CMK (cell line): ENCODE measurements around the gene CPNE9.

Source experiments
- DNase-seq: peaks from one replicate; pipeline ENCODE4 v3.0.0-alpha.2; 2010; ENCODE audit warnings: low read depth

CPNE9 gene

GRCh38 chr3:9716801-9717555 lies 13.3 kb downstream of the CPNE9 start:
- no peak for DNase-seq

- DNase-seq: no peak
Measured at GRCh38 chr3:9717563-9717962, 13.9 kb downstream of the CPNE9 start.

DNA sequence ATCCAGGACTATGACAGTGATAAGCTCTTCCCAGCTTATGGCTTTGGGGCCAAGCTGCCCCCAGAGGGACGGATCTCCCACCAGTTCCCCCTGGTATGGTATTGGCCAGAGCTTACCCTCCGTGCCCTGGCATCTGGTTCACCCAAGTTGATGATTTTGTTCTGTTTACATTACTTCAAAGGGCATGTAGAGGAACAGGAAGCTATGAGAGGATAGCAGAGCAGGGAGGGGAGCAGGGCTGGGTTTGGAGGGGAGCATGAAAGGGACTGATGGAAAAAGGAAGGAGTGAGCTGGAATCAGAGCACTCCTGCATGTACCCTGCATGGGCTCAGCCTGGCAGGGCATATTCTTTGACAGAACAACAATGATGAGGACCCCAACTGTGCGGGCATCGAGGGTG lies 14.5 kb downstream of the CPNE9 start:
- DNase-seq: no peak

DNA sequence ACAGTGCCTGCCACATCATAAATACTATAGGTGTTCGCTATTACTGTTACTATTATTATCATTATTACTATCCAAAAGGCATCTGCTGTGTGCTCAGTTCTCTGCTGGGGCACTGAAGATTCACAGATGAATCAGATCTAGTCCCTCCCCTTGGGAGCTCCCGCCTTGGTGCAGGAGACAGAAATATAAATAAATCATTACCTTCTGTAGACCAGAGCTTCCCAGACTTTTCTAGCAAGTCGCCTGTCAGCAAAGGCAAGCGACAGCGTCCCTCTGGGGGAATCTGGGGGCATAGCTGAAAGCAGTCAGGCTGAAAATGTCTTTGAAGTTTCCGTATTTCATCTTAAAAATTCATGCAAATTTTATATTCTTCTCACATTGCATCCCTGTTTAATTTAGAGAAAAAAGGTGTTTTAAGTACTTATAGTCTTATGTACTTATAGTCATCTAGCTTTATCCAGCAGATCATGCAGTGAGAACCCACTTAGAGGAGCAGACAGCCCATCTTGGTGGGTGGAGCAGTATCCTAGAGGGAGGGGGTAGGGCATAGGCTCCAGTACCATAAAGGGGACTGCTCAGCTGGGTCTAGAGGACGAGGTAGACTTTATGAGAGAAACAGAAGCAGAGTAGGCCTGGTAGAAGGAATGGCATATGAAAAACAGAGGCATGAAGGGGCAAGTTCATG lies 17.5 kb downstream of the CPNE9 start:
- no peak for DNase-seq

- no peak for DNase-seq
Measured at GRCh38 chr3:9721700-9722060, 18.0 kb downstream of the CPNE9 start.

GRCh38 chr3:9725775-9726515 lies 22.3 kb downstream of the CPNE9 start:
- DNase-seq: no peak

DNA sequence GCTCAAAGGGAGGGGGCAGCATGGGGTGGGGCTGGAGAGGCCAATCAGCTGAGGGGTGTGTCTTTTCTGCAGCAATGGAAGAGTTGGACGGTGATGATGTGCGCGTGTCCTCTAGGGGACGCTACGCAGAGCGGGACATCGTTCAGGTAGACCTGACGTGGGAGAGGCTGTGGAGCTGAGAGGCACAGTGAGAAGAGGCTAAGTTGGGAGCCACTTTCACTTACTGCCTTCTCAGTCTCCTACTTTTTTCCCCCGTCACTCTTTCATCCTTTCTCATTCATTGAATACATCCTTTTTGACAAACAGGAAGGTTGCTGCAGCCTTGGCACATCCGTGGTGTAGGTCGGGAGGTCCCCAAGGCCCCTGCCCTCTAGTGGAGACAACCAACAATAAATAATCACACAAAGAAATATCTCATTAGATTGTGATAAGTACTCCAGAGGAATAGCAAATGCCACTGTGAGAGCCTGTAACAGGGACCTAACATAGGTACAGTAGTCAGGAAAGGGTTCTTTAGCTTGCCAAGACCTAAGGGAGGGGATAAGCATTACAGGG lies 23.5 kb downstream of the CPNE9 start:
- no peak for DNase-seq

DNA sequence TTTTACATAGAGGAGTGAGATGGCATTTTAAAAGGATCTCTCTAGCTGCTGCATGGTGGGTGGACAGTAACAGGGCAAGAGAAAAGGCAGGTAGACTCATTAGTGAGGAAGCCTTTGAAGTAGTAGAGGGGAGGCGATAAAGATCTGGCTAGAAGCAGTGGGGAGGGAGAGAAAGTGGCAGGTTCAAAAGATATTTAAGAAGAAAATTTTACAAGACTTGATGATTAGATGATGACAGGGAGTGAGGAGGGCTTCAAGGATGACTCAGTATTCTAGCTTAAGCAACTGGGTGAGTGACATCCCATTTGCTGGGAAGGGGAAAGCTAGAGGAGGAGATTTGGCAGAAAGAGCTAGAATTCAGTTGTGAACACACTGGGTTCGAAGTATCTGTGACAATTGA lies 24.1 kb downstream of the CPNE9 start:
- DNase-seq: no peak

- DNase-seq: no peak
Measured at GRCh38 chr3:9729419-9729818, 25.8 kb downstream of the CPNE9 start.

GRCh38 chr3:9730657-9731205 lies 27.1 kb downstream of the CPNE9 start:
- DNase-seq: no peak

DNA sequence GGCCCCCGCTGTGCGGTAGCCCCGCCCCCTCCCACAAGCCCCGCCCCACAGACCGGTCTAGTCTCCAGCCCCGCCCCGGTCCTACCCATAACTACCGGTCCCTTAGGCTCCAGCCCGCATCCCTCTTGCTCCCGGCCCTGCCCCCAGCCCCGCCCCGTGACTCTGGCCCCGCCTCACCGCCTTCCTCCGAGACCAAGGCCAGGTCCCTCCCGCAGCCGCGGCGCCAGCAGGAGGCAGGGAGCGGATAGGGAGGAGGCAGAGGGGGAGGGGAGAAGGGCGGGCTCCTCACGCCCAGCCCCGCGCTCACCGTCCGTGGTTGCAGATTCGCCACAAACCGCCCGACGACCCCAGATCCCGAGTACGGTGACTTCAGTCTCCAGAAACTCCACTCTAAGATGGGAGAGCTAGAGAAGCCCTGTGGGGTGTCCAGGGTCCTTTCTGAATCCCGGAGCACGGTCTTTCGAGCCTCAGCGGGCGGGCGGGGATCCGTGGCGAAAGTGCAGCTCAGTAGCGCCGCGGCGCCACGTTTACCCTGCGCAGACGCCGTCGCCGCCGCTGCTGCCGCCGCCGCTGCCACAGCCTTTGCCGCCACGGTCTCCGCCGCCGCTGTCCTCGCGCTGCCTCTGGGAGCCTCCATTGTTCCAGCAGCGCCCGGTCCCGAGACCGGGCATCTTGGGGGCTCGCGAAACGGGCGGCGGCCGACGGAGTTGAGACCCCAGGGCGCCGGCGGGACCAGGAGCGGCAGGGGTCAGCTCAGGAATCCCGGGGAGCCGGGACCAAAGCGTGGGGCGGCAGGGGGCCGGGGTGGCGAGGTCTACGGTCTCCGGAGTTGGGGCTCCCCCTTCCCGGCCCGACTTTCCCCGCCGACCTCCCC lies 27.8 kb downstream of the CPNE9 start, which contains the start of gene BRPF1:
Gene BRPF1 (plus strand): TSS at position 530 of the 874 bp plus-strand sequence. CDS start 2,406 bp downstream, outside the sequence.
- peak; percentile 97 for DNase-seq

GRCh38 chr3:9732080-9732739 lies 28.6 kb downstream of the CPNE9 start:
- no peak for DNase-seq

DNA sequence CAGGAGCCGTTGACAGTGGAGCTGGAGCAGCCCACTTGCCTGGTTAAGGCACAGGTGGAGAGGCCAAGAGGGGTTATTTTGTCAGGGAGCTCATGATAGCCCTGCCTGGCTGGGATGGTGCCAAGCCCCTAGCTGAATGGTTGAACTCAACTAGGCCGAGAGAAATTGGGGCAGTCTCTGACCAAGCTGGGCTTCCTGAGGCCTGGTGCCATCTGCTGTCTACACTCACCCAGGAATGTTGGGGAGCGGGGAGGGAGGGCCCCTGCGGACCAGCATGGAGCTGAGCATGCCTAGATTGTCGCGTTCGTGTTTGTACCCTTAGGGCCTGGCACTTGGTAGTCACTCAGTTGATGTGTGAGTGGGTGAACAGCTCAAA lies 29.1 kb downstream of the CPNE9 start:
- DNase-seq: no peak

GRCh38 chr3:9736831-9737230 lies 33.2 kb downstream of the CPNE9 start:
- no peak for DNase-seq

GRCh38 chr3:9739181-9739580 lies 35.5 kb downstream of the CPNE9 start:
- no peak for DNase-seq

GRCh38 chr3:9742560-9742959 lies 38.9 kb downstream of the CPNE9 start:
- DNase-seq: no peak

DNA sequence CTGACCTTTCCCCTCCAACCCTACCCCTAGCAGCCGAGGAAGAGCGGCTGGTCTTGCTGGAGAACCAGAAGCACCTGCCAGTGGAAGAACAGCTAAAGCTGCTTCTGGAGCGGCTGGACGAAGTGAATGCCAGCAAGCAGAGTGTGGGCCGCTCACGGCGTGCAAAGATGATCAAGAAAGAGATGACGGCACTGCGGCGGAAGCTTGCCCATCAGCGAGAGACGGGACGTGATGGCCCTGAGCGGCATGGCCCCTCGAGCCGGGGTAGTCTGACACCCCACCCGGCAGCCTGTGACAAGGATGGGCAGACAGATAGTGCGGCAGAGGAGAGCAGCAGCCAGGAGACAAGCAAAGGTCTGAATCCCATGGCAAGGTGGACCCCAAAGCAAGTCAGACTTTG lies 39.9 kb downstream of the CPNE9 start:
- DNase-seq: no peak

DNA sequence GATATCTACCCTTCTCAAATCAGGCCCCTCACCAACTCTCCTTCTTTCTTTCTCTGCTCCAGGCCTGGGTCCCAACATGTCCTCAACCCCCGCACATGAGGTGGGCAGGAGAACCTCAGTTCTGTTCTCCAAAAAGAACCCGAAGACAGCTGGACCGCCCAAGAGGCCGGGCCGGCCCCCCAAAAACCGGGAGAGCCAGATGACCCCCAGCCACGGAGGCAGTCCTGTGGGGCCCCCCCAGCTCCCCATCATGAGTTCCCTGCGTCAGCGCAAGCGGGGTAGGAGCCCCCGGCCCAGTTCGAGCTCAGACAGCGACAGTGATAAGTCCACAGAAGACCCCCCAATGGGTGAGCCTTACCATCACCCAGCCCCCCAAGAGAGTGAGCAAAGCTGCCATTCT lies 40.5 kb downstream of the CPNE9 start:
- DNase-seq: no peak

- DNase-seq: no peak
Measured at GRCh38 chr3:9745521-9745920, 41.9 kb downstream of the CPNE9 start.

GRCh38 chr3:9746330-9746729 lies 42.7 kb downstream of the CPNE9 start:
- DNase-seq: no peak

GRCh38 chr3:9747267-9747666 lies 43.6 kb downstream of the CPNE9 start:
- DNase-seq: no peak
